OCI-LY7 (cell line): ENCODE data around the gene RBM20. TPM values are rescaled to one million over a fixed set of nuclear protein-coding genes. Genes with fewer than 3 reads are reported as not detected.
A peak's percentile ranks its signal among the peaks of the same experiment; 100 is the strongest.
"Not testable (repeated sequence)": the region's sequence is repeated elsewhere in the genome, so short reads cannot be mapped to it uniquely, and the experiment has no call there.

Experiments
- BruUV-seq: library from RNA; stranded (reverse); fragments of 400-500 nt; replicated peaks from 2 replicates; lab custom pipeline; 2021; lab: Mats Ljungman, UMichigan
- CTCF ChIA-PET: fragments of 300-600 bp; sonication (Branson Sonifier 250); formaldehyde crosslinking; loops from one replicate; lab custom pipeline; 2022; ENCODE audit warnings: antibody characterized with exemption; ENCODE audit not compliant: unreplicated experiment; lab: Charles Lee
- POLR2A ChIA-PET: fragments of 300-600 bp; sonication (Branson Sonifier 250); formaldehyde crosslinking; loops from one replicate; lab custom pipeline; 2022; ENCODE audit warnings: antibody characterized with exemption; lab: Charles Lee
- DNase-seq: peaks from one replicate; pipeline ENCODE4 v3.0.0-alpha.2; 2015; ENCODE audit warnings: low spot score
- H2AFZ ChIP-seq: fragments of 200-600 bp; sonication (generic), shearing (Covaris generic); 2 replicates; pipeline ENCODE4 v1.6.1; 2014; ENCODE audit warnings: mild to moderate bottlenecking, antibody characterized with exemption, low read length, moderate library complexity
- H3K27ac ChIP-seq: fragments of 200-600 bp; sonication (generic); 2 replicates; pipeline ENCODE4 v1.5.1; 2014; ENCODE audit warnings: mixed run types, low read depth, mild to moderate bottlenecking, moderate library complexity, low read length, inconsistent platforms; ENCODE audit not compliant: poor library complexity, severe bottlenecking
- H3K36me3 ChIP-seq: fragments of 200-600 bp; sonication (generic); 2 replicates; pipeline ENCODE4 v1.6.1; 2014; ENCODE audit warnings: mild to moderate bottlenecking, antibody characterized with exemption, low read length, moderate library complexity, mixed read lengths; ENCODE audit not compliant: insufficient read depth
- H3K4me1 ChIP-seq: fragments of 200-600 bp; sonication (generic); 2 replicates; pipeline ENCODE4 v1.5.1; 2014; ENCODE audit warnings: mild to moderate bottlenecking, low read length; ENCODE audit not compliant: insufficient read depth, poor library complexity, severe bottlenecking
- H3K4me2 ChIP-seq: fragments of 200-600 bp; sonication (generic); 2 replicates; pipeline ENCODE4 v1.6.1; 2014; ENCODE audit warnings: mild to moderate bottlenecking, low read length
- H3K4me3 ChIP-seq: fragments of 200-600 bp; sonication (generic); 2 replicates; pipeline ENCODE4 v1.5.1; 2014; ENCODE audit warnings: mild to moderate bottlenecking, low read depth, low read length; ENCODE audit not compliant: poor library complexity, severe bottlenecking
- H3K79me2 ChIP-seq: fragments of 200-600 bp; sonication (generic); 2 replicates; pipeline ENCODE4 v1.6.1; 2016; ENCODE audit warnings: low read depth, mild to moderate bottlenecking, low read length, moderate library complexity, mixed read lengths; ENCODE audit not compliant: insufficient read depth
- H3K9me2 ChIP-seq: fragments of 200-600 bp; sonication (generic); 2 replicates; pipeline ENCODE4 v1.6.1; 2016; ENCODE audit warnings: mild to moderate bottlenecking, low read length, mixed read lengths; ENCODE audit not compliant: insufficient read depth
- H3K9me3 ChIP-seq: fragments of 200-600 bp; sonication (generic); 2 replicates; pipeline ENCODE4 v1.6.1; 2014; ENCODE audit warnings: mild to moderate bottlenecking, mixed run types, low read length, mixed read lengths
- H4K20me1 ChIP-seq: fragments of 200-600 bp; sonication (generic); 2 replicates; pipeline ENCODE4 v1.6.1; 2014; ENCODE audit warnings: mild to moderate bottlenecking, antibody characterized with exemption, low read length, moderate library complexity, mixed read lengths; ENCODE audit not compliant: insufficient read depth
- EZH2phosphoT487 ChIP-seq: fragments of 200-600 bp; sonication (generic); IDR thresholded peaks from 2 replicates; pipeline ENCODE4 v1.6.1; 2018; ENCODE audit warnings: low read depth, borderline replicate concordance, mild to moderate bottlenecking, mixed run types, antibody characterized with exemption, low read length, moderate library complexity, mixed read lengths
- intact Hi-C: fragments of 100-400 bp; cut with micrococcal nuclease; formaldehyde crosslinking; loops from one replicate; pipeline ENCODE4 v1.10.0; 2022; ENCODE audit not compliant: unreplicated experiment
- total RNA-seq, 2 experiments: library from RNA; depleted of rRNA in 1 of 2; stranded (reverse); fragments of >200 nt in 1 of 2; shearing (Covaris generic) in 1 of 2; gene quantifications; 2 replicates each; pipeline ENCODE4 v1.2.3, GENCODE V29; 2014 to 2022
- TF ChIP-seq, protein P1 (sequence below): fragments of 200-600 bp; sonication (generic); conservative IDR thresholded peaks from 2 replicates; pipeline ENCODE4 v1.5.1; 2014; ENCODE audit warnings: mild to moderate bottlenecking, antibody characterized with exemption, low read length, moderate library complexity, mixed read lengths

RBM20 gene
- total RNA-seq, 2 experiments from 2014 or later = 0.35 to 1.0 TPM

DNA sequence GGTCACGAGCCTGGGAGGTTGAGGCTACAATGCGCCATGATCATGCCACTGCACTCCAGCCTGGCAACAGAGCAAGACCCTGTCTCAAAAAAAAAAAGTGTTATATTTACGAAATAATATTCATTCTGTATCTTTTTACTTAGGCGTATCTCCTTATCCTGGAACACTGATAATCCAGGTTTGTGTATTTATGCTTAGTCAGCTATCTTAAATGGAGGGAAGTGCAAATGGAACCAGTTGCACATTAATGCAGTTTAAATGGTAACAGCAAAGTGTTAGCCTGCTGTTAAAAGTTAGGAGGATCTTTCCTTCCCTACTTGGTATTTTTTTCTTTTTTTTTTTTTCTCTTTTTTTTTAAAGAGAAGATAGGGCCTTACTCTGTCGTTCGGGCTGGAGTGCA, 36.0 kb upstream of the RBM20 start:
- no TSS peak for BruUV-seq
- Histone ChIP-seq H3K9me2 (no peaks in the 10 kb centered on the region), H2AFZ (no peak overlapping the region), H3K4me2 (no peak overlapping the region), H4K20me1 (no peaks in the 10 kb centered on the region), H3K27ac (no peak overlapping the region), H3K36me3 (peaks cover 32% of the 10 kb centered on the region), H3K4me1 (peaks cover 19% of the 10 kb centered on the region), H3K79me2 (no peaks in the 10 kb centered on the region), H3K9me3 (no peaks in the 10 kb centered on the region), H3K4me3 (no peak overlapping the region)
- no peak for TF ChIP-seq EZH2phosphoT487
- TF ChIP-seq, protein P1, sequence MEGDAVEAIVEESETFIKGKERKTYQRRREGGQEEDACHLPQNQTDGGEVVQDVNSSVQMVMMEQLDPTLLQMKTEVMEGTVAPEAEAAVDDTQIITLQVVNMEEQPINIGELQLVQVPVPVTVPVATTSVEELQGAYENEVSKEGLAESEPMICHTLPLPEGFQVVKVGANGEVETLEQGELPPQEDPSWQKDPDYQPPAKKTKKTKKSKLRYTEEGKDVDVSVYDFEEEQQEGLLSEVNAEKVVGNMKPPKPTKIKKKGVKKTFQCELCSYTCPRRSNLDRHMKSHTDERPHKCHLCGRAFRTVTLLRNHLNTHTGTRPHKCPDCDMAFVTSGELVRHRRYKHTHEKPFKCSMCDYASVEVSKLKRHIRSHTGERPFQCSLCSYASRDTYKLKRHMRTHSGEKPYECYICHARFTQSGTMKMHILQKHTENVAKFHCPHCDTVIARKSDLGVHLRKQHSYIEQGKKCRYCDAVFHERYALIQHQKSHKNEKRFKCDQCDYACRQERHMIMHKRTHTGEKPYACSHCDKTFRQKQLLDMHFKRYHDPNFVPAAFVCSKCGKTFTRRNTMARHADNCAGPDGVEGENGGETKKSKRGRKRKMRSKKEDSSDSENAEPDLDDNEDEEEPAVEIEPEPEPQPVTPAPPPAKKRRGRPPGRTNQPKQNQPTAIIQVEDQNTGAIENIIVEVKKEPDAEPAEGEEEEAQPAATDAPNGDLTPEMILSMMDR = no peak
- ChIA-PET POLR2A (interaction anchor here (0.6 to 1.8 kb wide), 7 partner anchors 10 to 500 kb away, joined by 3 to 5 read pairs (median 4); no protein-coding TSS in a partner anchor), CTCF (interaction anchor here (0.5 to 0.8 kb wide), 3 partner anchors 60 to 620 kb away, joined by 3 to 9 read pairs (median 3); no protein-coding TSS in a partner anchor)
- no peak for DNase-seq
- intact Hi-C loops = loop anchor here (10.0 kb wide), 1 partner anchor 473 kb away; no protein-coding TSS in a partner anchor

- Histone ChIP-seq H3K4me1 (peaks cover 29% of the 10 kb centered on the region), H3K36me3 (peaks cover 17% of the 10 kb centered on the region), H3K9me3 (no peaks in the 10 kb centered on the region), H3K9me2 (no peaks in the 10 kb centered on the region), H3K4me3 (no peak overlapping the region), H3K4me2 (no peak overlapping the region; the same call in 1 of the 2 replicates), H3K79me2 (no peaks in the 10 kb centered on the region), H3K27ac (no peak overlapping the region), H2AFZ (no peak overlapping the region), H4K20me1 (no peaks in the 10 kb centered on the region)
- no peak for TF ChIP-seq EZH2phosphoT487
- TF ChIP-seq, protein P1 = no peak
- ChIA-PET CTCF (no interaction called here), POLR2A (interaction anchor here (0.6 to 1.5 kb wide), 2 partner anchors 64 to 355 kb away, joined by 4 read pairs; no protein-coding TSS in a partner anchor)
- BruUV-seq = no TSS peak
- intact Hi-C loops = loop anchor here (1.0 to 10.0 kb wide), 9 partner anchors 42 to 751 kb away; no protein-coding TSS in a partner anchor
- peak; percentile 23 for DNase-seq
Measured at GRCh38 chr10:110609605-110610004, 34.5 kb upstream of the RBM20 start.

GRCh38 chr10:110610308-110610774, 33.8 kb upstream of the RBM20 start:
- no TSS peak for BruUV-seq
- H3K9me2 ChIP-seq = no peaks in the 10 kb centered on the region
- H3K4me2 ChIP-seq = peak overlapping the region; percentile 59; the same call in 1 of the 2 replicates
- no peak overlapping the region for H3K27ac ChIP-seq
- H2AFZ ChIP-seq = 0 out of 2 replicates have a peak overlapping the region, but pooled peaks have one; percentile 1
- no peaks in the 10 kb centered on the region for H3K79me2 ChIP-seq
- no peaks in the 10 kb centered on the region for H4K20me1 ChIP-seq
- intact Hi-C loops = loop anchor here (1.0 to 5.0 kb wide), 8 partner anchors 41 to 750 kb away; no protein-coding TSS in a partner anchor
- H3K4me1 ChIP-seq = peaks cover 29% of the 10 kb centered on the region
- peak; percentile 76 for DNase-seq
- H3K4me3 ChIP-seq = no peak overlapping the region
- no peak for TF ChIP-seq EZH2phosphoT487
- TF ChIP-seq, protein P1 = peak; percentile 98
- H3K36me3 ChIP-seq = peaks cover 10% of the 10 kb centered on the region
- H3K9me3 ChIP-seq = no peaks in the 10 kb centered on the region
- POLR2A ChIA-PET = interaction anchor here (0.6 to 1.0 kb wide), 3 partner anchors 11 to 305 kb away, joined by 3 to 6 read pairs (median 3); partner anchors contain the start of gene SMNDC1
- CTCF ChIA-PET = interaction anchor here (0.7 to 2.1 kb wide), 4 partner anchors 11 to 132 kb away, joined by 3 to 10 read pairs (median 3); no protein-coding TSS in a partner anchor

- not testable (repeated sequence) for H3K4me3 ChIP-seq, DNase-seq, H4K20me1 ChIP-seq, H3K36me3 ChIP-seq, H3K79me2 ChIP-seq, H3K9me2 ChIP-seq, H3K27ac ChIP-seq, BruUV-seq, H3K9me3 ChIP-seq
- ChIA-PET POLR2A (interaction anchor here (0.7 to 1.0 kb wide), 3 partner anchors 36 to 306 kb away, joined by 3 to 6 read pairs (median 3); partner anchors contain the start of gene SMNDC1), CTCF (interaction anchor here (0.7 to 2.1 kb wide), 4 partner anchors 12 to 132 kb away, joined by 3 to 10 read pairs (median 3); no protein-coding TSS in a partner anchor)
- Histone ChIP-seq H2AFZ (0 out of 2 replicates have a peak overlapping the region, but pooled peaks have one; percentile 1), H3K4me1 (peaks cover 29% of the 10 kb centered on the region), H3K4me2 (peak overlapping the region; percentile 59; the same call in 1 of the 2 replicates)
- intact Hi-C loops = loop anchor here (1.0 to 5.0 kb wide), 8 partner anchors 41 to 750 kb away; no protein-coding TSS in a partner anchor
Measured at GRCh38 chr10:110610781-110611180, 33.4 kb upstream of the RBM20 start.
